Spleen (tissue), 11 donors: Measurements from ENCODE around the gene CCAR1. TPM values are rescaled to one million over a fixed set of nuclear protein-coding genes. Genes with fewer than 3 reads are reported as not detected.
"Not testable (repeated sequence)": the region's sequence is repeated elsewhere in the genome, so short reads cannot be mapped to it uniquely, and the experiment has no call there.

Experiments used
- DNase-seq: peaks from one replicate; pipeline ENCODE4 v3.0.0-alpha.2; 2020
- H3K27ac ChIP-seq, 8 donors: fragments of 200-600 bp; sonication (generic) in 7 of 8; 1 replicate in 4 of 8; 2 replicates in 4 of 8; pipeline versions ENCODE4 v1.5.0 to v1.8.0; 2016 to 2021; ENCODE audit warnings: inconsistent platforms in 4 of 8, mild to moderate bottlenecking in 4 of 8, moderate library complexity in 1 of 8
- H3K27me3 ChIP-seq, 7 donors: fragments of 200-600 bp; sonication (generic) in 6 of 7; replicated peaks in 1 of 7; 1 replicate in 4 of 7; 2 replicates in 3 of 7; pipeline versions ENCODE4 v1.5.0 to v1.8.0; 2016 to 2021; ENCODE audit warnings: inconsistent platforms in 3 of 7, mild to moderate bottlenecking in 1 of 7
- H3K36me3 ChIP-seq, 6 donors: fragments of 200-600 bp; sonication (generic) in 5 of 6; 1 replicate in 4 of 6; 2 replicates in 2 of 6; pipeline versions ENCODE4 v1.5.0 to v1.8.0; 2016 to 2021; ENCODE audit warnings: inconsistent platforms in 2 of 6
- H3K4me1 ChIP-seq, 6 donors: fragments of 200-600 bp; sonication (generic) in 5 of 6; 1 replicate in 3 of 6; 2 replicates in 3 of 6; pipeline versions ENCODE4 v1.5.0 to v1.8.0; 2016 to 2021; ENCODE audit warnings: inconsistent platforms in 3 of 6
- H3K4me3 ChIP-seq, 8 donors: fragments of 200-600 bp; sonication (generic) in 7 of 8; 1 replicate in 4 of 8; 2 replicates in 4 of 8; pipeline versions ENCODE4 v1.5.0 to v1.8.0; 2016 to 2021; ENCODE audit warnings: inconsistent platforms in 4 of 8, mild to moderate bottlenecking in 4 of 8, moderate library complexity in 2 of 8
- H3K9me3 ChIP-seq, 8 donors: fragments of 200-600 bp; sonication (generic) in 7 of 8; 1 replicate in 4 of 8; 2 replicates in 4 of 8; pipeline versions ENCODE4 v1.5.0 to v1.8.0; 2016 to 2021; ENCODE audit warnings: inconsistent platforms in 4 of 8
- CTCF ChIP-seq, 11 experiments: fragments of 200-600 bp in 7 of 11; fragments of 450-650 bp in 4 of 11; sonication (generic) in 4 of 11; IDR thresholded peaks in 8 of 11; conservative IDR thresholded peaks in 3 of 11; 1 replicate in 7 of 11; 2 replicates in 4 of 11; pipeline versions ENCODE4 v1.4.0 to v1.8.0; 2016 to 2021; ENCODE audit warnings: antibody characterized with exemption in 11 of 11, inconsistent platforms in 4 of 11, mild to moderate bottlenecking in 1 of 11
- POLR2A ChIP-seq, 3 donors: fragments of 450-650 bp; IDR thresholded peaks; one replicate each; pipeline ENCODE4 v1.5.1; 2017; ENCODE audit warnings: antibody characterized with exemption in 3 of 3, mild to moderate bottlenecking in 1 of 3
- POLR2AphosphoS5 ChIP-seq, 3 donors: sonication (generic); formaldehyde crosslinking; IDR thresholded peaks; one replicate each; pipeline ENCODE4 v1.5.1; 2017; ENCODE audit warnings: antibody characterized with exemption in 3 of 3
- WGBS, 5 donors: extraction: QIAGEN DNeasy Blood & Tissue Kit in 3 of 5; methylation state at CpG; one replicate each; pipeline versions ENCODE4 v1.1.5 to v1.1.7; 2013 to 2018; 5-methylcytosine and 5-hydroxymethylcytosine counted together
- intact Hi-C: fragments of 100-400 bp; cut with DNase I; formaldehyde crosslinking; loops from one replicate; pipeline ENCODE4 v1.15.0; 2023; ENCODE audit warnings: low total_unique reads
- polyA plus RNA-seq, 3 donors: library from polyadenylated mRNA; stranded (reverse); fragments of 200-250 nt; gene quantifications; one replicate each; pipeline ENCODE4 v1.2.1, GENCODE V29; 2013
- total RNA-seq, 7 donors: library from RNA; depleted of rRNA in 3 of 7; stranded (reverse); fragments of >200 nt in 3 of 7; fragmentation: NEBNext Ultra II Directional in 4 of 7; extraction: Animal tissue kit (Norgen Biotek cat#: 25700) in 4 of 7; gene quantifications; one replicate each; pipeline versions ENCODE4 v1.1.0 to v1.2.1, GENCODE V29; 2016 to 2021
- donor health status: healthy with polysubstance abuse.
- donor health status: DM: no; HTN: no; CAD: no; lungs with moderate emphysema.
- donor health status: DM: no; HTN: no; CAD: no.
- donor health status: Bipolar disorder and iron deficiency.
- donor health status: healthy.
- donor health status: DM: no; HTN: no; CAD: no.
- donor health status: DM: yes; HTN: yes; CAD: no.

Gene CCAR1
- total and polyA plus RNA-seq, 10 donors: 37.4 to 83.6 (median 64.5) TPM

GRCh38 chr10:68759967-68760366, 38.9 kb downstream of the CCAR1 start:
- TF ChIP-seq POLR2A (IDR thresholded peaks at IDR 0.05): no peak
- TF ChIP-seq CTCF (IDR thresholded peaks at IDR 0.05 in 8 of 11, conservative IDR thresholded peaks at IDR 0.05 in 3 of 11): no peak
- TF ChIP-seq POLR2AphosphoS5 (IDR thresholded peaks at IDR 0.05): no peak
- H3K9me3 ChIP-seq: no peaks in the 10 kb centered on the region
- WGBS, 5 donors: 87 to 98% (median 91%) methylated on average over 5 of the region's 5 CpGs
- H3K27ac ChIP-seq: no peak overlapping the region
- H3K4me3 ChIP-seq: no peak overlapping the region
- intact Hi-C loops: no loop called here
- H3K36me3 ChIP-seq: peaks cover 2 to 100% (median 93%) of the 10 kb centered on the region in 6 donors
- peaks cover 0 to 17% (median 3%) of the 10 kb centered on the region in 6 donors for H3K4me1 ChIP-seq
- DNase-seq: no peak
- H3K27me3 ChIP-seq: no peaks in the 10 kb centered on the region

GRCh38 chr10:68767407-68767806, 46.4 kb downstream of the CCAR1 start:
- H3K36me3 ChIP-seq: peaks cover 0 to 100% (median 93%) of the 10 kb centered on the region in 6 donors
- 93 to 96% (median 95%) methylated on average over 7 of the region's 7 CpGs for WGBS, 5 donors
- H3K27ac ChIP-seq, H3K4me3 ChIP-seq, intact Hi-C loops, DNase-seq, H3K27me3 ChIP-seq, H3K9me3 ChIP-seq: not testable (repeated sequence)
- peaks cover 0 to 17% (median 3%) of the 10 kb centered on the region in 6 donors for H3K4me1 ChIP-seq

GRCh38 chr10:68781613-68782574, 60.9 kb downstream of the CCAR1 start:
- Histone ChIP-seq H3K9me3 (no peaks in the 10 kb centered on the region), H3K4me1 (peaks cover 0 to 22% (median 0%) of the 10 kb centered on the region in 6 donors), H3K36me3 (peaks cover 0 to 100% (median 76%) of the 10 kb centered on the region in 6 donors), H3K27me3 (no peaks in the 10 kb centered on the region), H3K27ac (peak overlapping the region in 2 of 8 donors; percentile 3 to 41), H3K4me3 (no peak overlapping the region)
- TF ChIP-seq CTCF (IDR thresholded peaks at IDR 0.05 in 8 of 11, conservative IDR thresholded peaks at IDR 0.05 in 3 of 11) (no peak), POLR2AphosphoS5 (IDR thresholded peaks at IDR 0.05) (no peak), POLR2A (IDR thresholded peaks at IDR 0.05) (no peak)
- 75 to 84% (median 80%) methylated on average over 6 of the region's 6 CpGs for WGBS, 5 donors
- no peak for DNase-seq
- intact Hi-C loops: no loop called here

GRCh38 chr10:68784476-68784875, 63.4 kb downstream of the CCAR1 start:
- Histone ChIP-seq H3K4me1 (peaks cover 0 to 22% (median 0%) of the 10 kb centered on the region in 6 donors), H3K27me3 (no peaks in the 10 kb centered on the region), H3K9me3 (no peaks in the 10 kb centered on the region), H3K4me3 (no peak overlapping the region), H3K27ac (no peak overlapping the region), H3K36me3 (peaks cover 0 to 100% (median 78%) of the 10 kb centered on the region in 6 donors)
- WGBS, 5 donors: 94 to 97% (median 95%) methylated on average over 7 of the region's 7 CpGs
- intact Hi-C loops: no loop called here
- no peak for DNase-seq
- TF ChIP-seq CTCF (IDR thresholded peaks at IDR 0.05 in 8 of 11, conservative IDR thresholded peaks at IDR 0.05 in 3 of 11) (no peak), POLR2A (IDR thresholded peaks at IDR 0.05) (no peak), POLR2AphosphoS5 (IDR thresholded peaks at IDR 0.05) (no peak)
